ENCODE results near the gene TCF7L2. TPM values are rescaled to one million over a fixed set of nuclear protein-coding genes. Genes with fewer than 3 reads are reported as not detected.

The TCF7L2 gene
- total and polyA plus RNA-seq, 8 donors, result 6.7 to 179 (median 61.7) TPM

GRCh38 chr10:113091920-113092319 is 141.9 kb downstream of the TCF7L2 start:
- peak; percentile 49 to 56 for DNase-seq
- Histone ChIP-seq H3K4me3 (no peak overlapping the region), H3K36me3 (peaks cover 0 to 11% (median 5%) of the 10 kb centered on the region in 4 donors), H3K27me3 (no peaks in the 10 kb centered on the region), H3K9me3 (no peaks in the 10 kb centered on the region), H3K27ac (peak overlapping the region; percentile 70 to 88 (median 82)), H3K4me1 (peaks cover 36 to 83% (median 60%) of the 10 kb centered on the region in 4 donors)
- intact Hi-C loops (cut with DNase I; ENCODE audit: low total_unique reads), result no loop called here
- TF ChIP-seq POLR2A (IDR thresholded peaks at IDR 0.05) (no peak), EP300 (IDR thresholded peaks at IDR 0.05) (no peak), POLR2AphosphoS5 (IDR thresholded peaks at IDR 0.05) (peak in 2 of 3 donors; percentile 44 to 68)
- TF ChIP-seq, protein P1, sequence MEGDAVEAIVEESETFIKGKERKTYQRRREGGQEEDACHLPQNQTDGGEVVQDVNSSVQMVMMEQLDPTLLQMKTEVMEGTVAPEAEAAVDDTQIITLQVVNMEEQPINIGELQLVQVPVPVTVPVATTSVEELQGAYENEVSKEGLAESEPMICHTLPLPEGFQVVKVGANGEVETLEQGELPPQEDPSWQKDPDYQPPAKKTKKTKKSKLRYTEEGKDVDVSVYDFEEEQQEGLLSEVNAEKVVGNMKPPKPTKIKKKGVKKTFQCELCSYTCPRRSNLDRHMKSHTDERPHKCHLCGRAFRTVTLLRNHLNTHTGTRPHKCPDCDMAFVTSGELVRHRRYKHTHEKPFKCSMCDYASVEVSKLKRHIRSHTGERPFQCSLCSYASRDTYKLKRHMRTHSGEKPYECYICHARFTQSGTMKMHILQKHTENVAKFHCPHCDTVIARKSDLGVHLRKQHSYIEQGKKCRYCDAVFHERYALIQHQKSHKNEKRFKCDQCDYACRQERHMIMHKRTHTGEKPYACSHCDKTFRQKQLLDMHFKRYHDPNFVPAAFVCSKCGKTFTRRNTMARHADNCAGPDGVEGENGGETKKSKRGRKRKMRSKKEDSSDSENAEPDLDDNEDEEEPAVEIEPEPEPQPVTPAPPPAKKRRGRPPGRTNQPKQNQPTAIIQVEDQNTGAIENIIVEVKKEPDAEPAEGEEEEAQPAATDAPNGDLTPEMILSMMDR (IDR thresholded peaks at IDR 0.05), result no peak
- 36 to 62% (median 45%) methylated on average over 4 of the region's 4 CpGs for WGBS, 5 donors

DNA sequence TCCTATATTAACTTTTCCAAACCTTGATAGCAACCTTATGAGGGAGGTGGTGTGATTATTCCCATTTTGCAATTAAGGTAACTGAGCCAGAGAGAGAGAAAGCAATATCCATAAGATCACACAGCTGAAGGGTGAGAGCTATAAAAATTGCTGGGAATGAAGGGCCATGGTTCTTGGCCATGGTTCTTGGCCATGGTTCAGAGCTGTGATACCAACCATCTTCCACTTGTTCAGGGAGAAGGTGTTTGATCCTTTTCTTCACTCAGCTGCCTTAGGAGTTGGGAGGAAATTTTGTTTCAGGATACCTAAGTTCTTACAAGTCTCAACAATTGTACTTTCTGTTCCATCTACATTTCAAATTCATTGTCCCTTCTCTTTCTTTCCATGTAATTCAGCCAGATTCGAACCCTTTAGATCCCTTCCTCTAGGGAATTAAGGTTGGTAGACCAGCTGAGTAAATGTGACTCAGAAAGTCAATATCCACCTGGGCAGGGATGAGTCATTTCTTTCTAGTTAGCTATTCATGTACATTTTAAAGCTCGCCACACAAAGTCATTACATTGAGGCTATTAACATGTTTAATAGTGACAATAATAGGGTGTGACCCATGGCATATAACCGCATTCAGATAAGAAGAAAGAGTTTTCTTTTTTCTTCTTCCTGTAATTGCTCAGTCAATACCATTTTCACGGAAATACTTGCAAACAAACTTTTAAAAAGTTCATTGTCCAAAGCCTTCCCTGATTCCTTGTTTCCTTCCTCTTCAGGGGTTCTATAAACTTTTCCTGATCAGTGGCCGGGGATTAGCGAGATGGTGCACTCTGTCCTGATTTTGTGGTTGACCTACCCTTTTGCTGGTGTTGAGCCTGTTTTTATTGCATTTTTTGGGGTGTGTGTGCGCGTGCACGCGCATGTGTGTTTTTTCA is 143.4 kb downstream of the TCF7L2 start:
- WGBS, 5 donors, result 31 to 57% (median 48%) methylated on average over 10 of the region's 10 CpGs
- Histone ChIP-seq H3K27me3 (no peaks in the 10 kb centered on the region), H3K27ac (peak overlapping the region; percentile 70 to 88 (median 71)), H3K4me1 (peaks cover 26 to 81% (median 51%) of the 10 kb centered on the region in 4 donors), H3K4me3 (no peak overlapping the region), H3K9me3 (no peaks in the 10 kb centered on the region), H3K36me3 (peaks cover 0 to 17% (median 5%) of the 10 kb centered on the region in 4 donors)
- DNase-seq, result peak in 1 of 2 donors; percentile 90
- intact Hi-C loops (cut with DNase I; ENCODE audit: low total_unique reads), result no loop called here
- TF ChIP-seq EP300 (IDR thresholded peaks at IDR 0.05) (no peak), POLR2AphosphoS5 (IDR thresholded peaks at IDR 0.05) (peak in 1 of 3 donors; percentile 72)
- TF ChIP-seq, protein P1 (IDR thresholded peaks at IDR 0.05), result no peak

DNA sequence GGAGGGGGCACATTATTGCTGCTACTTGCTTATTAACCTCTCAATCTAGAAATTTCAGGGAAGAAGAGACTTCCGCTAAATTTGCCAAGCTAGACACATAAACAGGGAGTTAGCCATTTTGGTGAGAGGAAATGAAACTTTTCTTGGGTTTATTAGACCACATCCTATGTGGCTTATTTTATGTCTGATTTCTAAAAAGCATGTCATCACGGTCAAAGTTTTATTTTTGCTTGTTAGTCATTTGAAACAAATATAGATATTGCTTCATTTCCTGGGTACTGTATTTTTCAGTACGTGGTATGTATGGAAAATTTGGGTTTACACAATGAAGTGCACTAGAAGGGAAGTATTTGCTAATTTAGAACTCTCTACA is 144.1 kb downstream of the TCF7L2 start:
- Histone ChIP-seq H3K4me3 (no peak overlapping the region), H3K36me3 (peaks cover 0 to 16% (median 5%) of the 10 kb centered on the region in 4 donors), H3K4me1 (peaks cover 26 to 84% (median 56%) of the 10 kb centered on the region in 4 donors), H3K27ac (peak overlapping the region; percentile 68 to 88 (median 71)), H3K9me3 (no peaks in the 10 kb centered on the region), H3K27me3 (no peaks in the 10 kb centered on the region)
- intact Hi-C loops (cut with DNase I; ENCODE audit: low total_unique reads), result no loop called here
- 41 to 57% (median 44%) methylated on average over 3 of the region's 3 CpGs for WGBS, 5 donors
- DNase-seq, result no peak
- TF ChIP-seq EP300 (IDR thresholded peaks at IDR 0.05), result no peak
- TF ChIP-seq, protein P1 (IDR thresholded peaks at IDR 0.05), result no peak
- no peak for TF ChIP-seq POLR2A (IDR thresholded peaks at IDR 0.05)
- TF ChIP-seq POLR2AphosphoS5 (IDR thresholded peaks at IDR 0.05), result no peak

DNA sequence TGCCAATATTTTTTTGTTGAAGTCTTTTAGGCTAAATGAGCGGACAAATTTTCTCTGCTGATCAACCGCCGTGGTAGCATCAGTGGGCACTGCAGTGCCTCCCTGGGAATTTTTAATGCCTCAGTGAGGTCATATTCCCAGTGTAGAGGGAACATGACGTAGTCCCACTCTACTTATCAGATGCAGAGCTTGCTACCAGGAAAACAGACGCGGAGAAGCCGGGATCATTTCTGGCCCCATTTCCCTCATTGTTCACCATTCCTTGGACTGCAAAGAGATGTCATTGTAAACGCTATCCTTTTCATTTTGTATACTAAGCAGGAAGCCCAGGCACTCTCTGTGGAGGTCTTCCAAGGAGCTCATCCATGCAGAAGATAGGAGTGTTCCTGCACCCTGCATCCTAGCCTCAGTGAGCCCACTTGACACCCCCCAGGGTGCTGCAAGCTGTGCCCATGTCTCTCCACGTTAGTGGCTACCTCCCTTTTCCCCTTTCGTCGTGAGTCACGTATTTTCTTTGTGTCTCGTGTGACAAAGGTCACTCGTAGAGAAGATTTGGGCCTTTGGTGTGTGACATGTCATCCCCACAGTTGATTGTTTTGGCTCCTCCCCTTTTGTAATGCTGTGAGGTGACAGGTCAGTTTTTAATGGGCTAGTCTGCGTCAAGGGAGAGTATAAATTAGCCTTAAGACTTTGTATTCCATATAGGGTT is 145.5 kb downstream of the TCF7L2 start:
- intact Hi-C loops (cut with DNase I; ENCODE audit: low total_unique reads), result no loop called here
- Histone ChIP-seq H3K4me1 (peaks cover 26 to 93% (median 67%) of the 10 kb centered on the region in 4 donors), H3K27ac (peak overlapping the region in 3 of 5 donors; percentile 80 to 88 (median 85)), H3K27me3 (no peaks in the 10 kb centered on the region), H3K4me3 (no peak overlapping the region), H3K9me3 (no peaks in the 10 kb centered on the region), H3K36me3 (peaks cover 0 to 17% (median 3%) of the 10 kb centered on the region in 4 donors)
- no peak for DNase-seq
- WGBS, 5 donors, result 79 to 89% (median 87%) methylated on average over 15 of the region's 15 CpGs
- TF ChIP-seq EP300 (IDR thresholded peaks at IDR 0.05), result no peak
- TF ChIP-seq, protein P1 (IDR thresholded peaks at IDR 0.05), result no peak
- no peak for TF ChIP-seq POLR2A (IDR thresholded peaks at IDR 0.05)
- TF ChIP-seq POLR2AphosphoS5 (IDR thresholded peaks at IDR 0.05), result no peak

Data from stomach (tissue), 9 donors.